HG02678 (cell line): Measurements from ENCODE around the gene TMEM184A.

Source experiments
- ATAC-seq: cut with Tn5 transposase; IDR thresholded peaks from one replicate; pipeline ENCODE4 v1.9.1; 2021; ENCODE audit warnings: mild to moderate bottlenecking, moderate library complexity; ENCODE audit not compliant: unreplicated experiment

Gene TMEM184A

GRCh38 chr7:1569016-1569415 is 13.0 kb upstream of the TMEM184A start:
- no peak for ATAC-seq

GRCh38 chr7:1567896-1568510 is 12.0 kb upstream of the TMEM184A start:
- no peak for ATAC-seq

- no peak for ATAC-seq
Measured at GRCh38 chr7:1567049-1567771, 11.2 kb upstream of the TMEM184A start.

- no peak for ATAC-seq
Measured at GRCh38 chr7:1566687-1567048, 10.7 kb upstream of the TMEM184A start.

GRCh38 chr7:1564603-1565022 is 8.6 kb upstream of the TMEM184A start:
- ATAC-seq, result no peak

- no peak for ATAC-seq
Measured at GRCh38 chr7:1563981-1564602, 8.1 kb upstream of the TMEM184A start.

GRCh38 chr7:1562597-1563051 is 6.6 kb upstream of the TMEM184A start:
- ATAC-seq, result no peak

GRCh38 chr7:1562116-1562515 is 6.1 kb upstream of the TMEM184A start:
- no peak for ATAC-seq

GRCh38 chr7:1561036-1561940 is 5.3 kb upstream of the TMEM184A start:
- no peak for ATAC-seq

- ATAC-seq, result no peak
Measured at GRCh38 chr7:1560620-1561031, 4.6 kb upstream of the TMEM184A start.

- no peak for ATAC-seq
Measured at GRCh38 chr7:1559626-1560590, 3.9 kb upstream of the TMEM184A start.

- ATAC-seq, result no peak
Measured at GRCh38 chr7:1558841-1559625, 3.0 kb upstream of the TMEM184A start.

- no peak for ATAC-seq
Measured at GRCh38 chr7:1558181-1558811, 2.3 kb upstream of the TMEM184A start.

GRCh38 chr7:1557771-1558170 is 1.8 kb upstream of the TMEM184A start:
- ATAC-seq, result no peak

GRCh38 chr7:1557006-1557405 is 1.0 kb upstream of the TMEM184A start:
- ATAC-seq, result no peak

GRCh38 chr7:1555046-1555812 is 776 bp downstream of the TMEM184A start:
- no peak for ATAC-seq

GRCh38 chr7:1554333-1555045 is 1.5 kb downstream of the TMEM184A start:
- ATAC-seq, result no peak
